Mesodermal cell (in vitro differentiated cells): ENCODE measurements around the gene TRPM2.
"Not testable (repeated sequence)": the region's sequence is repeated elsewhere in the genome, so short reads cannot be mapped to it uniquely, and the experiment has no call there.

Experiments
- H3K27ac ChIP-seq: 2 replicates; pipeline ENCODE4 v1.7.0; 2013; ENCODE audit warnings: mild to moderate bottlenecking, low read depth, low read length, moderate library complexity; ENCODE audit not compliant: severe bottlenecking
- H3K36me3 ChIP-seq: 2 replicates; pipeline ENCODE4 v1.7.1; 2013; ENCODE audit warnings: mild to moderate bottlenecking, low read length, moderate library complexity; ENCODE audit not compliant: control insufficient read depth, insufficient read depth
- H3K4me1 ChIP-seq: one replicate; pipeline ENCODE4 v1.7.1; 2013; ENCODE audit warnings: mild to moderate bottlenecking, low read length; ENCODE audit not compliant: insufficient read depth, control insufficient read depth, poor library complexity, severe bottlenecking
- H3K4me3 ChIP-seq: 2 replicates; pipeline ENCODE4 v1.7.0; 2013; ENCODE audit warnings: low read length, control low read depth, mild to moderate bottlenecking; ENCODE audit not compliant: insufficient read depth, poor library complexity, severe bottlenecking; ENCODE audit errors: extremely low read depth
- H3K9me3 ChIP-seq: 2 replicates; pipeline ENCODE4 v1.7.1; 2013; ENCODE audit warnings: mild to moderate bottlenecking, low read length, moderate library complexity; ENCODE audit not compliant: control insufficient read depth
- WGBS, 2 experiments: methylation state at CpG; one replicate each; pipeline ENCODE4 v1.1.5; 2013; ENCODE audit warnings: missing lambda C conversion rate in 2 of 2; ENCODE audit not compliant: insufficient coverage in 2 of 2; 5-methylcytosine and 5-hydroxymethylcytosine counted together

Gene TRPM2

DNA sequence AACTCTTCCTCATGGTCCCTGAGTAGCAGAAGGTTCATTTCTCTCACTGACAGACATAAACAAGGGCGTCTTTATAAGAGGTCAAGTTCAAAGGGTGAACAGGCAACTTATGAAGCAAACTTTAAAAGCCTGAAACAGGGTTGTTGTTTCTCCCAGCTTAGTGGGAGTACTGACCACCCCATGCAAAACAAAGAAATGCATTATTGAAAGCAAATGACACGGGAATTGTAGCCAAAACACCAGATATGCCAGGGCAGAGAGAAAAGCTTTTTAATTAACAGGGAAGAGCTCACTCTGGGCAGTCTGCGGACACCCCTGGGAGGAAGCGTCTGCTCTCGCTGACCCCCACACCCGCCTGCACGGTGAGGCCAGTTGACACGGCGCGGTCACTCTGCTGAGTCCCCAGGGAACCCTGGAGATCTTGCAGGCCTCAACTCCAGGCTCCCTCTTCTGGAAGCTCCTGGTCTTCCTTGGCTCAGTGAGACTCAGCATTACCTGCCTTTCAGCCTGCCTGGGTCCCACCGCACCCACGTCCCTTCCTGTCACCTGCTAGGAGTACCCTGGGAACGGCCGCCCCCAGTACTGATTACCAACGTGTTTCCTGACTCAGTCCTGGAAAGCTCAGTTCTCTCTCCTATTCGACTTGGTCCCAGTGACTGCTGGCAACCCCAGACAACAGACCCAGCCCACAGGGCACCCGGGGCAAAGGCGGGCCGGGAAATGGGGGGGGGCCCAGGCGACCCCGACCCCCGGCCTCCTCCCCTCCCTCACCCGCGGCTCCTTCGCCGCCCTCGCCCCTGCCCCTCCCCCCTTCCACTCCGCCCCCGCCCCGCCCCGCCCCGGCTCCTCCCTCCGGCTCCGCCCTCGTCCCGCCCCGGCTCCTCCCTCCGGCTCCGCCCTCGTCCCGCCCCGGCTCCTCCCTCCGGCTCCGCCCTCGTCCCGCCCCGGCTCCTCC lies 15.2 kb upstream of the TRPM2 start:
- Histone ChIP-seq H3K27ac (peak overlapping the region; percentile 75), H3K4me3 (peak overlapping the region; percentile 37), H3K9me3 (no peaks in the 10 kb centered on the region), H3K4me1 (peaks cover 14% of the 10 kb centered on the region), H3K36me3 (peaks cover 12% of the 10 kb centered on the region)
- 35 to 39% methylated on average over 16 of the region's 47 CpGs for WGBS, 2 experiments

DNA sequence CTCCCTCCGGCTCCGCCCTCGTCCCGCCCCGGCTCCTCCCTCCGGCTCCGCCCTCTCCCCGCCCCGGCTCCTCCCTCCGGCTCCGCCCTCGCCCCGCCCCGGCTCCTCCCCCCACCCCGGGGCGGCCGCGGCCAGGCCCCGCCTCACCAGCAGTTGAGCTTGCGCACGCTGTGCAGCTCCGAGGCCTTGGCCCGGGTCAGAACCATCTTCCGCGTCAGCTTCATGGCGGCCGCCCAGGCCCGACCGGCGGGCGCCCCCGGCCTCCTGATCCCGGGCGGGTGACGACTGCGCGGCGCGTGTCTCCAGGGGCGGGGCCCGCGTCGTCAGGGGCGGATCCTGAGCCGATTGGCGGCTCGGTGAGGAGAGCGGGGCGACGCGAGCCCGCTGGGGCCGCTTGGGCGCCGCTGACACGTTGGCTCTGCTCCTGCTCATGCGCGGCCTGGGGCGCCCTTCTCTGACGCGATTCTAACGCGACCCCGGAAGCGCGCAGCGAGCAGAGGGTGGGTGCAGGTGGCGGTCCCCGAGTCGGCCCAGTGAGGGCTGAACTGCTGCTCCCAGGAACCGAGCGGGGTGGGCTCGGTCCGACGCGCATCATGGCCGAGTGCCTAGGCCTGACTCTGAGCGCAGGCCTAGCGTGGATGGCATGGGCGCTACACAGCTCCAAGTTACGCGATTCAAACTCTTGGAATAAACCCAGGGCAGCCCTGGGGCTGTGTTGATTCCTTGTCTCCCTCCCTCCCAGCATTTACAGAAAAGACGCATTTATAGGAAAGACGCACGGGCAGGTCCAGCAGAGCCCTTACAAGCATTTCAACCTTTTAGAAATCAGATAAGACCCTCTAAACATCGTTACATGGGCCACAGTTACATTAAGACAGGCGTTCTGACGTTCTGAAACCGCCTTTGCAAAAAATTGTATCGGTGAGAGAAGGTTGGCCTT lies 14.2 kb upstream of the TRPM2 start, which contains the start of gene CFAP410:
Gene CFAP410 (minus strand): TSS at position 420 of the 940 bp plus-strand sequence. CDS start 196 bp downstream, at position 224.
- Histone ChIP-seq H3K36me3 (peaks cover 12% of the 10 kb centered on the region), H3K4me3 (peak within 1 kb of the TSS; percentile 74), H3K4me1 (peaks cover 14% of the 10 kb centered on the region), H3K9me3 (no peaks in the 10 kb centered on the region), H3K27ac (peak within 1 kb of the TSS; percentile 100)
- WGBS, 2 experiments: 2 to 4% methylated on average over 40 to 64 of the region's 90 CpGs

DNA sequence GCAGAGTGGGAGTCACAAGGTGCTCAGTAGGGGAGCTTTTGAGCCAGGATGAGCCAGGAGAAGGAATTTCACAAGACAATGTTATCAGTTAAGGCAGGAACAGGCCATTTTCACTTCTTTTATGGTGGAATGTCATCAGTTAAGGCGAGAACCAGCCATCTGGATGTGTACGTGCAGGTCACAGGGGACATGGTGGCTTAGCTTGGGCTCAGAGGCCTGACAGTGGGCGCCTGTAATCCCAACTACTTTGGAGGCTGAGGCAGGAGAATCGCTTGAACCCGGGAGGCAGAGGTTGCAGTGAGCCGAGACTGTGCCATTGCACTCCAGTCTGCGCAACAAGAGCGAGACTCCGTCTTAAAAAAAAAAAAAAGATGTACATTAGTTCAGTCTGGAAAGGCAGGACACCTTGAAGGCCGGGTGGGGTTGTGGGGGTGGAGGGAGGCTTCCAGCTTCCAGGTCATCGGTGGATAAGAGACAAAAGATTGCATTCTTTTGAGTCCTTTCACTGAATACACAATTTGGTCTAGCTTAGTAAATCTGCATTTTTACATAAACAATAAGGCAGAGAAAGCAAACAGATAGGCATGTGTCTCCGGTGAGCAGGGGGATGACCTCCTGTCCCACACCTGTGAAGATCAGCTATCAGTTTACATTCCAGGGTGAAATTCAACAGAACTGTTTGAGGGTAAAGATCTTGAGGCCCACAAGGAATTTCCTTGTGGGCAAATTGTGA lies 11.5 kb upstream of the TRPM2 start:
- H3K27ac ChIP-seq, H3K4me3 ChIP-seq, H3K9me3 ChIP-seq, H3K36me3 ChIP-seq: not testable (repeated sequence)
- H3K4me1 ChIP-seq: peaks cover 14% of the 10 kb centered on the region
- 84 to 86% methylated on average over 9 to 10 of the region's 12 CpGs for WGBS, 2 experiments

DNA sequence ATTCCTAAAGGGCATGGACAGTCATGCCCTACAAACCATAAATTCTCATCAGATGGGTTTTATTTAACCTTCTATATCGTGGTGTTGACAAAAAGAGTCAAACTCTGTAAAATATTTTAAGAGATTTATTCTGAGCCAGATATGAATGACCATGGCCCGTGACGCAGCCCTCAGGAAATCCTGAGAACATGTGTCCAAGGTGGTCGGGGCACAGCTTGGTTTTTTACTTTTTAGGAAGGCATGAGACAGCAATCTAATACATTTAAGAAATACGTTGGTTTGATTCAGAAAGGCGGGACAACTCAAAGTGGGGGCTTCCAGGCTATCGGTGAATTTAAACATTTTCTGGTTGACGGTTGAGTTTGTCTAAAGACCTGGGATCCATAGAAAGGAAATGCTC lies 10.4 kb upstream of the TRPM2 start:
- not testable (repeated sequence) for H3K4me3 ChIP-seq, H3K27ac ChIP-seq
- WGBS, 2 experiments: 95 to 96% methylated on average over 7 to 8 of the region's 8 CpGs

DNA sequence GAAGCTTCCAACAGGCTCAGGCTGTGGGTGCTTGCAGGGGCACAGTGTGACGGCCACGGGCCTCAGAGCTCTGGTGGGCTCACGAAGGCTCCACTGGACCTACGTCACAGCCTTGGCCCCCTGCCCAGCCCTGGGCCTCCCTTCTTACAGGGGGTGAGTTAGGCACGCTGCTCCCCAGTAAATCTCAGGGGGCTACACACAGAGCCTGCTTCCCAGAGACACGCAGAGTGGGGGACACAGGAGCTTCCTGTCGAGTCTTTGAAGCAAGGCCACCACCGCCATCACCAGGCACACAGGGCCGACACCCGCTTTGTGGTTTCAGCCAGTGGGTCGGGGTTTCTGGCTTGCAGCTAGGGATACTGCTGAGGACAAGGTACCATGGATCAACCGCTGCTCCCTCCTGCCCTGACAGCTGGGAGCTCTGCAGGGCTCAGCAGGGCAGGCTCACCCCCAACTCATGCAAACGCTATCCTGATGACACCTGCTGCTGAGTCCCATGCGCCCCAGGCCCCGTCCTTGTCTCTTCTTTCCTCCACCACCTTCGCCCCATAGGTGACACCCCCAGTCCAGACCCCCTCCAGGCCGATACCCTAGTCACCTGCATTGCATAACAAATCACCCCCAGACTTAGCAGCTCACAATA lies 8.8 kb upstream of the TRPM2 start:
- no peaks in the 10 kb centered on the region for H3K9me3 ChIP-seq
- no peak overlapping the region for H3K4me3 ChIP-seq
- H3K27ac ChIP-seq: no peak overlapping the region
- WGBS, 2 experiments: 96% methylated on average over 16 of the region's 17 CpGs
- H3K4me1 ChIP-seq: peaks cover 6% of the 10 kb centered on the region
- no peaks in the 10 kb centered on the region for H3K36me3 ChIP-seq

More for the DNA sequence above, 10.4 kb upstream of the TRPM2 start:
- H3K9me3 ChIP-seq, H3K36me3 ChIP-seq: not testable (repeated sequence)
- peaks cover 11% of the 10 kb centered on the region for H3K4me1 ChIP-seq

DNA sequence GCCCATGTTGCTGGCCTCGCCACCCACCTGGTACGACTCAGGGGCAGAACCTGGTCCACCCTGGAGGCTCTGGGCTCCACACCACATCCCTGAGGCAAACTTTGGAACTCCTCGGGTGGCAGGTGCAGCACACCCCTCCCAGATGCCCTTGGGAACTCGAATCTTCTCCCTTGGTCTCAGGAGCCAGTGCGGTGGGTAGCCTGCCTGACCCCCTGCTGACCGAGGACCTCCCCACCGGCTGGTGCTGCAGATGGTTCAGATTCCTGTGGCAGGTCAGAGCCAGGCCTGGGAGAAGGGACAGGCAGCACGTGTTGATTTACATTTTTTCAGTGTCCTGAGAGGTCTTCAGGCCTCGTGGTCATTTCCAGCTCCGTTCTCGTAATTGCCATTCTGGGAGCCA lies 7.9 kb upstream of the TRPM2 start:
- Histone ChIP-seq H3K36me3 (no peaks in the 10 kb centered on the region), H3K27ac (no peak overlapping the region), H3K4me3 (no peak overlapping the region), H3K9me3 (no peaks in the 10 kb centered on the region), H3K4me1 (no peaks in the 10 kb centered on the region)
- WGBS, 2 experiments: 75 to 78% methylated on average over 11 of the region's 11 CpGs

DNA sequence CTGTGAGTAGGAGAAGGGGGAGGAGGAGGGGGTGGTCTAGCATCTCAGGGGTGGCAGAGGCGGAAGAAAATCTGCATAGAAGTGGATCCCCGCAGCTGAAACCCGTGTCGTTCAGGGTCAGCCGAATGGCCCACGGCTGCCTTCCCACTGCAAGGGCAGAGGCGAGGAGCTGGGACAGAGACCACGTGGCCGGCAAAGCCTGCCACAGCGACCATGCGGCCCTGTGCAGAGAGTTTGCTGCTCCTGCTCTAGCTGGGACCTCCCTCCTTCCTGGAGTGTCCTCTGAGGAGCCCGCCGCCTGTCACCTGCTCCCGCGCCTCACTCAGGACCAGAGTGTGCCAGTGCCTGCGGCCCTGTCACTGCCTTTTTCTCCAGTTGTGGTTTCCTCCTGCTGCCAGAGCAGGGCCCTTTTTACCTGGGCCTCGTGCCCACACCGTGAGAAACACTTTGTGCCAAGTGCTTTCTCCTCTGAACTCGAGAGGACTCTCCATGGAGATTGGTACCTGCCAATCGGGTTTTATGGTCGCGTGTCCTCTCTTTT lies 5.4 kb upstream of the TRPM2 start:
- H3K9me3 ChIP-seq: no peaks in the 10 kb centered on the region
- H3K4me3 ChIP-seq: no peak overlapping the region
- H3K4me1 ChIP-seq: no peaks in the 10 kb centered on the region
- H3K27ac ChIP-seq: no peak overlapping the region
- WGBS, 2 experiments: 85 to 88% methylated on average over 22 of the region's 22 CpGs
- H3K36me3 ChIP-seq: no peaks in the 10 kb centered on the region

DNA sequence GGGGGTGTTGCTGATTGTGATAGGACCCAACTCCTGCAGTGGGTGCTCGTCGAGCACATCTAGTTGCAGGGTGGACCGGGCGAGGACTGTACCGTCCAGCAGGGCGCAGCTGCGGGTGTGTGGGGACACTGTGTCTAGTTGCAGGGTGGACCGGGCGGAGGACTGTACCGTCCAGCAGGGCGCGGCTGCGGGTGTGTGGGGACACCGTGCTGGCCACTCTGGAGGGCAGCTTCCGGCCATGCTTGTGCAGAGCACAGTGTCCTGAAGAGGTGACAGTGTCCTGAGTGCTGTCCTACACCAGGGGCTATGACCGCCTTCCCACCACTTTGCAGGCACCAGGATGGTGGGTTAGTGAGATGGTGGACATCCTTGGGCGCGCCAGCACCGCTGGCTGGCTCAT lies 4.6 kb upstream of the TRPM2 start:
- H3K4me3 ChIP-seq: no peak overlapping the region
- no peaks in the 10 kb centered on the region for H3K9me3 ChIP-seq
- no peak overlapping the region for H3K27ac ChIP-seq
- H3K4me1 ChIP-seq: no peaks in the 10 kb centered on the region
- H3K36me3 ChIP-seq: no peaks in the 10 kb centered on the region
- 96 to 99% methylated on average over 16 to 17 of the region's 19 CpGs for WGBS, 2 experiments

DNA sequence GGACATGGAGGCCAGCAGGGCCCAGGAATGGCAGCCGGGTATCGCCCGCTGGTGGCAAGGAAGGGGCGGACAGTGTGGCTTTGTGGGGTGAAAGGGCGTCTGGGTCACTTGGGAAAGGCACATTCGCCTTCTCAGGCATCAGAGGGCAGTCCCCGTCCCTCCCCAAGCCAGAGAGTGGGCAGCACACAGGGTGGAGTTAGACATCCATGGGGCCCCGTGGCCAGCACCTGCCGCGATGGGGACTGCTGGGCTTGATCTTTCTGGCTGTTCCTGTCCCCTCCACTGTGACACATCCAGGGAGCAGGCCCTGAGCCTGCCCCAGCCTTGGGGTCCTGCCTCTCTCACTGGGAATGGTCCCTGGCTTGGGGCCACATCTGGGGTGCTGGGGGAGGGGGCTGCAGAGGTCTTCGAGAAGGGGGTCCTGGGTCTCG lies 4.0 kb upstream of the TRPM2 start:
- WGBS, 2 experiments: 91 to 95% methylated on average over 7 to 11 of the region's 12 CpGs
- no peaks in the 10 kb centered on the region for H3K9me3 ChIP-seq
- H3K36me3 ChIP-seq: no peaks in the 10 kb centered on the region
- no peak overlapping the region for H3K4me3 ChIP-seq
- H3K4me1 ChIP-seq: no peaks in the 10 kb centered on the region
- H3K27ac ChIP-seq: no peak overlapping the region
